HG03025 (cell line): Measurements from ENCODE around the gene TMEM140.
"Not testable (repeated sequence)": the region's sequence is repeated elsewhere in the genome, so short reads cannot be mapped to it uniquely, and the experiment has no call there.

Experiments
- ATAC-seq: cut with Tn5 transposase; IDR thresholded peaks from one replicate; pipeline ENCODE4 v1.9.1; 2021; ENCODE audit warnings: mild to moderate bottlenecking, moderate library complexity; ENCODE audit not compliant: unreplicated experiment, low FRiP score

Gene TMEM140

GRCh38 chr7:135211946-135212685 lies 64.2 kb downstream of the TMEM140 start:
- ATAC-seq = not testable (repeated sequence)

- ATAC-seq = no peak
Measured at GRCh38 chr7:135213831-135214230, 66.0 kb downstream of the TMEM140 start.

DNA sequence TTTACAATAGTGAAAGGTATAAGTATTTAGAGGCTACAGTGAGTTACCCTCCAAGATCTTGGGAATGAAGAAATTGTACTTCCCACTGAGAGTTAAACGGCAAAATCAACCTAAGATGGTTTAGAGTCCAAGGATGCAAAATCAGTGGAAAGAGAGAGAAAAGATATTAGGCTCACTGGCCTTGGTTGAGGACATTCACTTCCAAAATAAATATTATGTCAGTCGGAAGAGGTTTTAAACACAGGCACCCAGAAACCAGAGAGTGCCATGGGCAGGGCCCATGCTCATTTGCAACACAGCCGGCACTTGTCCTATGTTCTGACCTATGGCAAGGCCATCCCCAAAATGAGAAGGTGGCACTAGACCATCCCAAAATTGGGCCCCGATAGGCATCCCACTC lies 67.3 kb downstream of the TMEM140 start:
- ATAC-seq = no peak

DNA sequence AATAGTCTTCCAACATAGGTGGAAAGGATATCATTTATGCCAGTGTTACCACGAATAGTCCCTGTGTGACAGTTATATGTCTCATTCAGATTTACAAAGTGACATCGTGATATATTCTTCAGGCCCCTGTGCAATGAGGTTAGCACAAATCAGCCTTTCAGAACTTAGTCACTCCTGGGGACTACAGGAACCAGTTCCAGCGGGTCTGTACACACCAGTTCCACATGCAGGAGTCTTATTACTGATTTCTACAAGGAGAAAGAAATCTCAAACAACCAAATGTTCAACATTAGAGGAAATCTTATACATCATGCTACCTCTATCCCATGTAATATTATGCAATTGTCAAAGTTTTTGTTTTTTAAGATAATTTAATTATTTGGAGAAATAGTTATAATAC lies 67.8 kb downstream of the TMEM140 start:
- ATAC-seq = no peak
